ENCODE data around the gene NUDT8.
"Not testable (repeated sequence)": the region's sequence is repeated elsewhere in the genome, so short reads cannot be mapped to it uniquely, and the experiment has no call there.

NUDT8 gene

GRCh38 chr11:67627812-67628624 lies 1.7 kb downstream of the NUDT8 start:
- no peak for DNase-seq (ENCODE audit: low read depth)

- DNase-seq (ENCODE audit: low read depth): no peak
Observed at GRCh38 chr11:67627441-67627811, 2.3 kb downstream of the NUDT8 start.

GRCh38 chr11:67626970-67627369 lies 2.8 kb downstream of the NUDT8 start:
- no peak for DNase-seq (ENCODE audit: low read depth)

- not testable (repeated sequence) for DNase-seq (ENCODE audit: low read depth)
Observed at GRCh38 chr11:67626131-67626833, 3.5 kb downstream of the NUDT8 start.

- DNase-seq (ENCODE audit: low read depth): not testable (repeated sequence)
Observed at GRCh38 chr11:67623795-67624194, 5.9 kb downstream of the NUDT8 start.

- DNase-seq (ENCODE audit: low read depth): not testable (repeated sequence)
Observed at GRCh38 chr11:67622905-67623304, 6.8 kb downstream of the NUDT8 start.

- DNase-seq (ENCODE audit: low read depth): not testable (repeated sequence)
Observed at GRCh38 chr11:67621928-67622327, 7.8 kb downstream of the NUDT8 start.

- DNase-seq (ENCODE audit: low read depth): not testable (repeated sequence)
Observed at GRCh38 chr11:67620621-67621020, 9.1 kb downstream of the NUDT8 start.

- not testable (repeated sequence) for DNase-seq (ENCODE audit: low read depth)
Observed at GRCh38 chr11:67619683-67620618, 9.8 kb downstream of the NUDT8 start.

- not testable (repeated sequence) for DNase-seq (ENCODE audit: low read depth)
Observed at GRCh38 chr11:67618901-67619659, 10.7 kb downstream of the NUDT8 start.

GRCh38 chr11:67617243-67617953 lies 12.3 kb downstream of the NUDT8 start:
- no peak for DNase-seq (ENCODE audit: low read depth)

- no peak for DNase-seq (ENCODE audit: low read depth)
Observed at GRCh38 chr11:67616431-67617242, 13.1 kb downstream of the NUDT8 start.

GRCh38 chr11:67615728-67616430 lies 13.9 kb downstream of the NUDT8 start:
- DNase-seq (ENCODE audit: low read depth): no peak

- DNase-seq (ENCODE audit: low read depth): no peak
Observed at GRCh38 chr11:67614730-67615714, 14.7 kb downstream of the NUDT8 start.

- DNase-seq (ENCODE audit: low read depth): no peak
Observed at GRCh38 chr11:67613960-67614715, 15.6 kb downstream of the NUDT8 start.

- DNase-seq (ENCODE audit: low read depth): no peak
Observed at GRCh38 chr11:67613313-67613959, 16.3 kb downstream of the NUDT8 start.

- DNase-seq (ENCODE audit: low read depth): no peak
Observed at GRCh38 chr11:67612751-67613150, 17.0 kb downstream of the NUDT8 start.
